HepG2 (cell line): ENCODE results near the gene NOS1AP. TPM values are rescaled to one million over a fixed set of nuclear protein-coding genes. Genes with fewer than 3 reads are reported as not detected.

Source experiments
- HCFC1 ChIP-seq: fragments of 150-350 bp; IDR thresholded peaks from 2 replicates; pipeline ENCODE4 v1.6.1; 2014; ENCODE audit warnings: low read depth, low read length
- IRF2 ChIP-seq: IDR thresholded peaks from 2 replicates; pipeline ENCODE4 v1.6.1; 2018; ENCODE audit warnings: missing genetic modification reagents, missing compliant biosample characterization
- JUND ChIP-seq: sonication (generic); formaldehyde crosslinking; IDR thresholded peaks from 2 replicates; pipeline ENCODE4 v1.8.0; 2022; ENCODE audit warnings: mild to moderate bottlenecking, missing genetic modification reagents
- KLF12 ChIP-seq: sonication (generic); formaldehyde crosslinking; IDR thresholded peaks from 2 replicates; pipeline ENCODE4 v1.4.0; 2020; ENCODE audit warnings: missing genetic modification reagents, borderline replicate concordance
- MED13 ChIP-seq: sonication (generic); formaldehyde crosslinking; IDR thresholded peaks from 2 replicates; pipeline ENCODE4 v1.5.0; 2020; ENCODE audit warnings: missing genetic modification reagents
- MXD4 ChIP-seq: IDR thresholded peaks from 2 replicates; pipeline ENCODE4 v1.6.1; 2016; ENCODE audit warnings: mild to moderate bottlenecking, missing biosample characterization, missing genetic modification reagents
- NKX3-1 ChIP-seq: sonication (generic); formaldehyde crosslinking; IDR thresholded peaks from 2 replicates; pipeline ENCODE4 v1.5.0; 2020; ENCODE audit warnings: missing genetic modification reagents
- PAF1 ChIP-seq: IDR thresholded peaks from 2 replicates; pipeline ENCODE4 v1.6.1; 2016; ENCODE audit warnings: missing genetic modification reagents, missing compliant biosample characterization
- PHF20 ChIP-seq: sonication (generic); formaldehyde crosslinking; IDR thresholded peaks from 2 replicates; pipeline ENCODE4 v1.5.0; 2020; ENCODE audit warnings: mild to moderate bottlenecking, missing genetic modification reagents
- TBL1XR1 ChIP-seq: fragments of 150-350 bp; IDR thresholded peaks from 2 replicates; pipeline ENCODE4 v1.6.1; 2014; ENCODE audit warnings: borderline replicate concordance, low read length; ENCODE audit not compliant: partially characterized antibody
- ZMYM4 ChIP-seq: sonication (generic); formaldehyde crosslinking; IDR thresholded peaks from 2 replicates; pipeline ENCODE4 v1.8.1; 2023; ENCODE audit warnings: mild to moderate bottlenecking, missing genetic modification reagents
- ZNF567 ChIP-seq: sonication (generic); formaldehyde crosslinking; IDR thresholded peaks from 2 replicates; pipeline ENCODE4 v1.8.1; 2023; ENCODE audit warnings: mild to moderate bottlenecking, missing genetic modification reagents, borderline replicate concordance
- ZNF790 ChIP-seq: sonication (generic); formaldehyde crosslinking; IDR thresholded peaks from 2 replicates; pipeline ENCODE4 v1.8.0; 2022; ENCODE audit warnings: missing genetic modification reagents, mild to moderate bottlenecking, borderline replicate concordance
- polyA plus RNA-seq, 8 experiments: library from polyadenylated mRNA; depleted of rRNA in 3 of 8; stranded (reverse) in 7 of 8; unstranded in 1 of 8; fragments of >200 nt; fragmentation: Illumina TruSeq in 4 of 8; extraction: Trizol in 4 of 8; gene quantifications; 2 replicates each; pipeline versions ENCODE4 v1.2.1 to v1.2.3, GENCODE V29; 2011 to 2016; ENCODE audit warnings: low read depth in 4 of 8, missing spikeins in 1 of 8, mixed read lengths in 1 of 8; ENCODE audit not compliant: insufficient read depth in 1 of 8
- total RNA-seq, 5 experiments: library from RNA; depleted of rRNA; stranded (reverse); fragments of >200 nt; fragmentation: Illumina TruSeq; extraction: Trizol; gene quantifications; 2 replicates each; pipeline ENCODE4 v1.2.3, GENCODE V29; 2016; ENCODE audit warnings: low read depth in 1 of 5
- TF ChIP-seq, protein P1 (sequence below): sonication (generic); formaldehyde crosslinking; IDR thresholded peaks from 2 replicates; pipeline ENCODE4 v1.8.1; 2023; ENCODE audit warnings: missing genetic modification reagents, inconsistent platforms, borderline replicate concordance
- TF ChIP-seq, protein P2 (sequence below): sonication (generic); formaldehyde crosslinking; IDR thresholded peaks from 2 replicates; pipeline ENCODE4 v1.4.0; 2020; ENCODE audit warnings: missing genetic modification reagents
- TF ChIP-seq, protein P3 (sequence below): sonication (generic); formaldehyde crosslinking; IDR thresholded peaks from 2 replicates; pipeline ENCODE4 v1.8.1; 2023; ENCODE audit warnings: mild to moderate bottlenecking, missing genetic modification reagents, borderline replicate concordance
- TF ChIP-seq, protein P4 (sequence below): sonication (generic); formaldehyde crosslinking; IDR thresholded peaks from 2 replicates; pipeline ENCODE4 v1.4.0; 2020; ENCODE audit warnings: mild to moderate bottlenecking, missing genetic modification reagents
- TF ChIP-seq, protein P5 (sequence below): sonication (generic); formaldehyde crosslinking; IDR thresholded peaks from 2 replicates; pipeline ENCODE4 v1.4.0; 2020; ENCODE audit warnings: missing genetic modification reagents
- TF ChIP-seq, protein P6 (sequence below): sonication (generic); formaldehyde crosslinking; IDR thresholded peaks from 2 replicates; pipeline ENCODE4 v1.4.0; 2020; ENCODE audit warnings: missing genetic modification reagents, borderline replicate concordance

The NOS1AP gene
- total and polyA plus RNA-seq, 2 of the 13 experiments (the other 11 are each of a cell fraction or from before 2014, with no cell fraction given), result 2.0 to 3.3 TPM

DNA sequence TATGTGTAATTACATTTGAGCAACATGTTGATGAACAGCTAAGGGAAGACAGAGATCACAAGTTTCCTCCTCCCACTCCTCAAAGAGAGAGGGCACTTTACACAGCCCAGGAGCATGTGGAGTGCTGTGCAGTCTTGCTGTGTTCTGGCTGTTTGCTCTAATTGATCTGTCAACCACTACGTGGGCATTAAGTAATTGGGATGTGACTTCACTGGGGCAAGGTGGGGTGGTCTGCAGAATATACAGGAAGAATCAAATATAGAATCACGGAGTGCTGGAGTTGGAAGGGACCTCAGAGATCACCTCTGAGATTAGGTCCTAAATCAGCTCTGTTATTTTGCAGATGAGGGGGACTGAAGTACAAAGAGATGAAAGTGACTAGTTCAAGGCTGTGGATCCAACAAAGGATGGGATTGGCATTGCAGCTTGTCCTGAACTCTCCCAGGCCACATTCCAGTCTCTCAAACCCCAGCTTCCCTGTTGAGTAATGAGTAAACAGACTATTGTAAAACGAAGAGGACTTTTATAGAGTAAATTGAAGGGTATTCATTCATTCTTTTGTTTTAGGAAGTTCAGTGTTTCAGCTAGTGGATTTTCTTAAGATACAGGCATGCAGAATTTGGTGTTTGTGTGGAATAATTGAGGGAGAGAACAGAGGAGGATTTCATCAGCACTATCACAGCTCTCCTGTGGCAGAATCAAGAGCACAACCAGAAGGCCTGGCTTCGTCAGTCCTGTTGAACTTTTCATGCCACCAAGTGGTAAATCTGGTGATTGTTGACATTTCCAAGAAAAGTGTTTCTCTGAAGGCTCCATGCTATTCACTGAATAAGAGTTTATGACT is 22.4 kb downstream of the NOS1AP start (continued):
- 0 out of 2 replicates have a peak, but pooled peaks have one; percentile 23 for TF ChIP-seq MXD4 (CRISPR knock-in tag)
- no peak for TF ChIP-seq PAF1
- peak; percentile 54 for TF ChIP-seq MED13 (CRISPR knock-in tag)
- peak; percentile 70; the same call in 1 of the 2 replicates for TF ChIP-seq IRF2
- TF ChIP-seq JUND, result no peak
- TF ChIP-seq KLF12, result no peak
- no peak for TF ChIP-seq ZNF567 (CRISPR knock-in tag)
- TF ChIP-seq, protein P1, sequence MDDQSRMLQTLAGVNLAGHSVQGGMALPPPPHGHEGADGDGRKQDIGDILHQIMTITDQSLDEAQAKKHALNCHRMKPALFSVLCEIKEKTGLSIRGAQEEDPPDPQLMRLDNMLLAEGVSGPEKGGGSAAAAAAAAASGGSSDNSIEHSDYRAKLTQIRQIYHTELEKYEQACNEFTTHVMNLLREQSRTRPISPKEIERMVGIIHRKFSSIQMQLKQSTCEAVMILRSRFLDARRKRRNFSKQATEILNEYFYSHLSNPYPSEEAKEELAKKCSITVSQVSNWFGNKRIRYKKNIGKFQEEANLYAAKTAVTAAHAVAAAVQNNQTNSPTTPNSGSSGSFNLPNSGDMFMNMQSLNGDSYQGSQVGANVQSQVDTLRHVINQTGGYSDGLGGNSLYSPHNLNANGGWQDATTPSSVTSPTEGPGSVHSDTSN (CRISPR knock-in tag), result no peak
- TF ChIP-seq HCFC1, result no peak
- TF ChIP-seq, protein P2, sequence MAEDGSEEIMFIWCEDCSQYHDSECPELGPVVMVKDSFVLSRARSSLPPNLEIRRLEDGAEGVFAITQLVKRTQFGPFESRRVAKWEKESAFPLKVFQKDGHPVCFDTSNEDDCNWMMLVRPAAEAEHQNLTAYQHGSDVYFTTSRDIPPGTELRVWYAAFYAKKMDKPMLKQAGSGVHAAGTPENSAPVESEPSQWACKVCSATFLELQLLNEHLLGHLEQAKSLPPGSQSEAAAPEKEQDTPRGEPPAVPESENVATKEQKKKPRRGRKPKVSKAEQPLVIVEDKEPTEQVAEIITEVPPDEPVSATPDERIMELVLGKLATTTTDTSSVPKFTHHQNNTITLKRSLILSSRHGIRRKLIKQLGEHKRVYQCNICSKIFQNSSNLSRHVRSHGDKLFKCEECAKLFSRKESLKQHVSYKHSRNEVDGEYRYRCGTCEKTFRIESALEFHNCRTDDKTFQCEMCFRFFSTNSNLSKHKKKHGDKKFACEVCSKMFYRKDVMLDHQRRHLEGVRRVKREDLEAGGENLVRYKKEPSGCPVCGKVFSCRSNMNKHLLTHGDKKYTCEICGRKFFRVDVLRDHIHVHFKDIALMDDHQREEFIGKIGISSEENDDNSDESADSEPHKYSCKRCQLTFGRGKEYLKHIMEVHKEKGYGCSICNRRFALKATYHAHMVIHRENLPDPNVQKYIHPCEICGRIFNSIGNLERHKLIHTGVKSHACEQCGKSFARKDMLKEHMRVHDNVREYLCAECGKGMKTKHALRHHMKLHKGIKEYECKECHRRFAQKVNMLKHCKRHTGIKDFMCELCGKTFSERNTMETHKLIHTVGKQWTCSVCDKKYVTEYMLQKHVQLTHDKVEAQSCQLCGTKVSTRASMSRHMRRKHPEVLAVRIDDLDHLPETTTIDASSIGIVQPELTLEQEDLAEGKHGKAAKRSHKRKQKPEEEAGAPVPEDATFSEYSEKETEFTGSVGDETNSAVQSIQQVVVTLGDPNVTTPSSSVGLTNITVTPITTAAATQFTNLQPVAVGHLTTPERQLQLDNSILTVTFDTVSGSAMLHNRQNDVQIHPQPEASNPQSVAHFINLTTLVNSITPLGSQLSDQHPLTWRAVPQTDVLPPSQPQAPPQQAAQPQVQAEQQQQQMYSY (CRISPR knock-in tag), result peak; percentile 73; the same call in 1 of the 2 replicates
- peak; percentile 95 for TF ChIP-seq TBL1XR1
- peak; percentile 84 for TF ChIP-seq ZMYM4
- TF ChIP-seq, protein P3, sequence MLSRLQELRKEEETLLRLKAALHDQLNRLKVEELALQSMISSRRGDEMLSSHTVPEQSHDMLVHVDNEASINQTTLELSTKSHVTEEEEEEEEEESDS, result 0 out of 2 replicates have a peak, but pooled peaks have one; percentile 44
- TF ChIP-seq, protein P4, sequence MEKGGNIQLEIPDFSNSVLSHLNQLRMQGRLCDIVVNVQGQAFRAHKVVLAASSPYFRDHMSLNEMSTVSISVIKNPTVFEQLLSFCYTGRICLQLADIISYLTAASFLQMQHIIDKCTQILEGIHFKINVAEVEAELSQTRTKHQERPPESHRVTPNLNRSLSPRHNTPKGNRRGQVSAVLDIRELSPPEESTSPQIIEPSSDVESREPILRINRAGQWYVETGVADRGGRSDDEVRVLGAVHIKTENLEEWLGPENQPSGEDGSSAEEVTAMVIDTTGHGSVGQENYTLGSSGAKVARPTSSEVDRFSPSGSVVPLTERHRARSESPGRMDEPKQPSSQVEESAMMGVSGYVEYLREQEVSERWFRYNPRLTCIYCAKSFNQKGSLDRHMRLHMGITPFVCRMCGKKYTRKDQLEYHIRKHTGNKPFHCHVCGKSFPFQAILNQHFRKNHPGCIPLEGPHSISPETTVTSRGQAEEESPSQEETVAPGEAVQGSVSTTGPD (CRISPR knock-in tag), result peak; percentile 73; the same call in 1 of the 2 replicates
- no peak for TF ChIP-seq PHF20 (CRISPR knock-in tag)
- TF ChIP-seq, protein P5, sequence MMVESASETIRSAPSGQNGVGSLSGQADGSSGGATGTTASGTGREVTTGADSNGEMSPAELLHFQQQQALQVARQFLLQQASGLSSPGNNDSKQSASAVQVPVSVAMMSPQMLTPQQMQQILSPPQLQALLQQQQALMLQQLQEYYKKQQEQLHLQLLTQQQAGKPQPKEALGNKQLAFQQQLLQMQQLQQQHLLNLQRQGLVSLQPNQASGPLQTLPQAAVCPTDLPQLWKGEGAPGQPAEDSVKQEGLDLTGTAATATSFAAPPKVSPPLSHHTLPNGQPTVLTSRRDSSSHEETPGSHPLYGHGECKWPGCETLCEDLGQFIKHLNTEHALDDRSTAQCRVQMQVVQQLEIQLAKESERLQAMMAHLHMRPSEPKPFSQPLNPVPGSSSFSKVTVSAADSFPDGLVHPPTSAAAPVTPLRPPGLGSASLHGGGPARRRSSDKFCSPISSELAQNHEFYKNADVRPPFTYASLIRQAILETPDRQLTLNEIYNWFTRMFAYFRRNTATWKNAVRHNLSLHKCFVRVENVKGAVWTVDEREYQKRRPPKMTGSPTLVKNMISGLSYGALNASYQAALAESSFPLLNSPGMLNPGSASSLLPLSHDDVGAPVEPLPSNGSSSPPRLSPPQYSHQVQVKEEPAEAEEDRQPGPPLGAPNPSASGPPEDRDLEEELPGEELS, result peak; percentile 89
- TF ChIP-seq, protein P6, sequence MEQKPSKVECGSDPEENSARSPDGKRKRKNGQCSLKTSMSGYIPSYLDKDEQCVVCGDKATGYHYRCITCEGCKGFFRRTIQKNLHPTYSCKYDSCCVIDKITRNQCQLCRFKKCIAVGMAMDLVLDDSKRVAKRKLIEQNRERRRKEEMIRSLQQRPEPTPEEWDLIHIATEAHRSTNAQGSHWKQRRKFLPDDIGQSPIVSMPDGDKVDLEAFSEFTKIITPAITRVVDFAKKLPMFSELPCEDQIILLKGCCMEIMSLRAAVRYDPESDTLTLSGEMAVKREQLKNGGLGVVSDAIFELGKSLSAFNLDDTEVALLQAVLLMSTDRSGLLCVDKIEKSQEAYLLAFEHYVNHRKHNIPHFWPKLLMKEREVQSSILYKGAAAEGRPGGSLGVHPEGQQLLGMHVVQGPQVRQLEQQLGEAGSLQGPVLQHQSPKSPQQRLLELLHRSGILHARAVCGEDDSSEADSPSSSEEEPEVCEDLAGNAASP (CRISPR knock-in tag), result peak; percentile 98
- peak; percentile 54; the same call in 1 of the 2 replicates for TF ChIP-seq NKX3-1
- TF ChIP-seq ZNF790 (CRISPR knock-in tag), result no peak
